WTC11 (cell line): ENCODE results near the gene GALNTL6. TPM values are rescaled to one million over a fixed set of nuclear protein-coding genes. Genes with fewer than 3 reads are reported as not detected.

Source experiments
- ATAC-seq: fragments of 200-7000 bp; cut with Tn5 transposase; 2 replicates; pipeline ENCODE4 v1.10.0; 2021; ENCODE audit warnings: mild to moderate bottlenecking, moderate library complexity
- CTCF ChIA-PET: fragments of 300-600 bp; sonication (Branson Sonifier 250); formaldehyde crosslinking; loops from one replicate; lab custom pipeline; 2021; ENCODE audit warnings: antibody characterized with exemption; lab: Charles Lee
- POLR2A ChIA-PET: fragments of 350-600 bp; sonication (Branson Sonifier 250); formaldehyde crosslinking; loops from one replicate; lab custom pipeline; 2021; ENCODE audit warnings: antibody characterized with exemption; lab: Charles Lee
- DNase-seq: peaks from one replicate; pipeline ENCODE4 v3.0.0; 2021; ENCODE audit warnings: low spot score
- H3K27ac Mint-ChIP-seq: 2 replicates; pipeline ENCODE4 v1.8.0; 2021; ENCODE audit warnings: mixed read lengths
- H3K27me3 Mint-ChIP-seq: 2 replicates; pipeline ENCODE4 v1.8.0; 2021; ENCODE audit warnings: low read depth, mild to moderate bottlenecking, moderate library complexity, mixed read lengths
- H3K36me3 Mint-ChIP-seq: 2 replicates; pipeline ENCODE4 v1.8.0; 2021; ENCODE audit warnings: mixed read lengths
- H3K4me1 Mint-ChIP-seq: 2 replicates; pipeline ENCODE4 v1.8.0; 2022; ENCODE audit warnings: mixed read lengths
- H3K4me3 Mint-ChIP-seq: 2 replicates; pipeline ENCODE4 v1.8.0; 2021; ENCODE audit warnings: mild to moderate bottlenecking, moderate library complexity, mixed read lengths
- H3K9me3 Mint-ChIP-seq: 2 replicates; pipeline ENCODE4 v1.8.0; 2021; ENCODE audit warnings: mixed read lengths
- CBFB ChIP-seq: sonication (generic); formaldehyde crosslinking; IDR thresholded peaks from 2 replicates; pipeline ENCODE4 v1.8.1; 2022; ENCODE audit warnings: mild to moderate bottlenecking, low read depth, missing genetic modification reagents
- CREM ChIP-seq: sonication (generic); formaldehyde crosslinking; IDR thresholded peaks from 2 replicates; pipeline ENCODE4 v1.8.1; 2022; ENCODE audit warnings: mild to moderate bottlenecking, missing genetic modification reagents, moderate library complexity
- ETV6 ChIP-seq: sonication (generic); formaldehyde crosslinking; IDR thresholded peaks from 2 replicates; pipeline ENCODE4 v1.8.1; 2022; ENCODE audit warnings: mild to moderate bottlenecking, missing genetic modification reagents
- FOXJ3 ChIP-seq: sonication (generic); formaldehyde crosslinking; IDR thresholded peaks from 2 replicates; pipeline ENCODE4 v1.9.0; 2021; ENCODE audit warnings: missing genetic modification reagents, mild to moderate bottlenecking, borderline replicate concordance
- GABPB1 ChIP-seq: sonication (generic); formaldehyde crosslinking; IDR thresholded peaks from 2 replicates; pipeline ENCODE4 v1.8.1; 2023; ENCODE audit warnings: mild to moderate bottlenecking, missing genetic modification reagents
- NFYB ChIP-seq: sonication (generic); formaldehyde crosslinking; conservative IDR thresholded peaks from 2 replicates; pipeline ENCODE4 v1.8.0; 2022; ENCODE audit warnings: low read depth, missing genetic modification reagents
- PRRX2 ChIP-seq: fragments of 250-450 bp; sonication (Bioruptor Pico); IDR thresholded peaks from 2 replicates; pipeline ENCODE4 v1.8.0; 2021; ENCODE audit warnings: mild to moderate bottlenecking
- RORB ChIP-seq: fragments of 250-450 bp; sonication (Bioruptor Pico); IDR thresholded peaks from 2 replicates; pipeline ENCODE4 v1.9.0; 2021; ENCODE audit warnings: mild to moderate bottlenecking
- SP1 ChIP-seq: sonication (generic); formaldehyde crosslinking; conservative IDR thresholded peaks from 2 replicates; pipeline ENCODE4 v1.8.1; 2022; ENCODE audit warnings: missing genetic modification reagents
- TEAD1 ChIP-seq: sonication (generic); formaldehyde crosslinking; IDR thresholded peaks from 2 replicates; pipeline ENCODE4 v1.8.0; 2022; ENCODE audit warnings: mild to moderate bottlenecking, missing genetic modification reagents
- total RNA-seq: library from RNA; stranded (reverse); gene quantifications from 3 replicates; pipeline ENCODE4 v1.2.3, GENCODE V29; 2021
- TF ChIP-seq, protein P1 (sequence below): sonication (generic); formaldehyde crosslinking; IDR thresholded peaks from 2 replicates; pipeline ENCODE4 v1.8.1; 2023; ENCODE audit warnings: mild to moderate bottlenecking, missing genetic modification reagents
- TF ChIP-seq, protein P2 (sequence below): sonication (generic); formaldehyde crosslinking; IDR thresholded peaks from 2 replicates; pipeline ENCODE4 v1.8.0; 2022; ENCODE audit warnings: mild to moderate bottlenecking, missing genetic modification reagents
- TF ChIP-seq, protein P3 (sequence below): sonication (generic); formaldehyde crosslinking; IDR thresholded peaks from 2 replicates; pipeline ENCODE4 v1.8.0; 2022; ENCODE audit warnings: mild to moderate bottlenecking, missing genetic modification reagents
- TF ChIP-seq, protein P4 (sequence below): sonication (generic); formaldehyde crosslinking; IDR thresholded peaks from 2 replicates; pipeline ENCODE4 v1.8.0; 2022; ENCODE audit warnings: missing genetic modification reagents
- TF ChIP-seq, protein P5 (sequence below): sonication (generic); formaldehyde crosslinking; IDR thresholded peaks from 2 replicates; pipeline ENCODE4 v1.8.1; 2022; ENCODE audit warnings: low read depth, missing genetic modification reagents, borderline replicate concordance
- TF ChIP-seq, protein P6 (sequence below): fragments of 250-450 bp; sonication (Bioruptor Pico); IDR thresholded peaks from 2 replicates; pipeline ENCODE4 v1.9.0; 2021; ENCODE audit warnings: moderate library complexity, mild to moderate bottlenecking, inconsistent platforms, borderline replicate concordance

Gene GALNTL6
- total RNA-seq, 1 experiment from 2014 or later, result 0.24 TPM

DNA sequence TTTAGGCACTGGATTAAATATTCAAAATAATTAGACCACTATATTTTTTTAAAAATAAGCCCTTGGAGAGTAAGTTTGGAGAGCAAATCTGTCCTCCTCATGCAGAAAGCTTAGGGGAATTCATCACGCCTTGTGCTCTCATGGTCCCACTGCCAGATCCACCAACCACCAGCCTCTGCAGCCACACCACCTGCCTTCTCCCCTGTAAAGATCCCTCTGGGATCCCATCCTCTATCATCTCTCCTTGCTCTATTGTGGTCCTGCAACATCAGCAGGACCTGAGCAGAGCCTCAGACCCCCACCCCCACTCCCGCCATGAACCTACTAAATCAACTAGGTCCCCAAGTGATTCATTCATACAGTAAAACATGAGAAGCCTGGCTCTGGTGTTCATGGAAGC is 872.8 kb downstream of the GALNTL6 start:
- CTCF ChIA-PET, result no interaction called here
- no peaks in the 10 kb centered on the region for H3K27me3 Mint-ChIP-seq
- peaks cover 4% of the 10 kb centered on the region for H3K36me3 Mint-ChIP-seq

DNA sequence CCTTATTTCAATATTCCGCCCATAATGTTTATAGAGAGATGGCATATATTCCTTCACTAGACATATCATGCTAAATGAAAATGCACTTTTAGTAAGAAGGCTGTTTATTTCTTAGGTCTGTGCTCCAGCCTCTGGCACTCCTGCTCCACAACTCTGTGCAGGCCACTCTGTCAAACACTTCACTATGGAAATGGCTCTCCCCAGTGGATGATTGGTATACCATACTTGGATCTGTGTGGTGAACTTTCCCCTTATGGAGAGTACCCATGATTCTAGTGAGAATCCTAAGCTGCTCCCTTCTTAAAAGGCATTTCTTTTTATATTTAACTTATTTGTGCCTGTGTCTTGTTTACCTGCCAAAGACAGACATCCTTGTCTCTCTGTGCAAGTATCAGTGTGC is 875.3 kb downstream of the GALNTL6 start:
- no peak for TF ChIP-seq TEAD1 (CRISPR knock-in tag)
- no peak for TF ChIP-seq FOXJ3 (CRISPR knock-in tag)
- no peak for TF ChIP-seq NFYB (CRISPR knock-in tag)
- TF ChIP-seq, protein P1, sequence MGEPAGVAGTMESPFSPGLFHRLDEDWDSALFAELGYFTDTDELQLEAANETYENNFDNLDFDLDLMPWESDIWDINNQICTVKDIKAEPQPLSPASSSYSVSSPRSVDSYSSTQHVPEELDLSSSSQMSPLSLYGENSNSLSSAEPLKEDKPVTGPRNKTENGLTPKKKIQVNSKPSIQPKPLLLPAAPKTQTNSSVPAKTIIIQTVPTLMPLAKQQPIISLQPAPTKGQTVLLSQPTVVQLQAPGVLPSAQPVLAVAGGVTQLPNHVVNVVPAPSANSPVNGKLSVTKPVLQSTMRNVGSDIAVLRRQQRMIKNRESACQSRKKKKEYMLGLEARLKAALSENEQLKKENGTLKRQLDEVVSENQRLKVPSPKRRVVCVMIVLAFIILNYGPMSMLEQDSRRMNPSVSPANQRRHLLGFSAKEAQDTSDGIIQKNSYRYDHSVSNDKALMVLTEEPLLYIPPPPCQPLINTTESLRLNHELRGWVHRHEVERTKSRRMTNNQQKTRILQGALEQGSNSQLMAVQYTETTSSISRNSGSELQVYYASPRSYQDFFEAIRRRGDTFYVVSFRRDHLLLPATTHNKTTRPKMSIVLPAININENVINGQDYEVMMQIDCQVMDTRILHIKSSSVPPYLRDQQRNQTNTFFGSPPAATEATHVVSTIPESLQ (CRISPR knock-in tag), result no peak
- TF ChIP-seq, protein P2, sequence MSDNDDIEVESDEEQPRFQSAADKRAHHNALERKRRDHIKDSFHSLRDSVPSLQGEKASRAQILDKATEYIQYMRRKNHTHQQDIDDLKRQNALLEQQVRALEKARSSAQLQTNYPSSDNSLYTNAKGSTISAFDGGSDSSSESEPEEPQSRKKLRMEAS (CRISPR knock-in tag), result no peak
- TF ChIP-seq, protein P3, sequence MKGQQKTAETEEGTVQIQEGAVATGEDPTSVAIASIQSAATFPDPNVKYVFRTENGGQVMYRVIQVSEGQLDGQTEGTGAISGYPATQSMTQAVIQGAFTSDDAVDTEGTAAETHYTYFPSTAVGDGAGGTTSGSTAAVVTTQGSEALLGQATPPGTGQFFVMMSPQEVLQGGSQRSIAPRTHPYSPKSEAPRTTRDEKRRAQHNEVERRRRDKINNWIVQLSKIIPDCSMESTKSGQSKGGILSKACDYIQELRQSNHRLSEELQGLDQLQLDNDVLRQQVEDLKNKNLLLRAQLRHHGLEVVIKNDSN (CRISPR knock-in tag), result no peak
- TF ChIP-seq SP1 (CRISPR knock-in tag), result no peak
- TF ChIP-seq PRRX2 (CRISPR knock-in tag), result no peak
- TF ChIP-seq, protein P4, sequence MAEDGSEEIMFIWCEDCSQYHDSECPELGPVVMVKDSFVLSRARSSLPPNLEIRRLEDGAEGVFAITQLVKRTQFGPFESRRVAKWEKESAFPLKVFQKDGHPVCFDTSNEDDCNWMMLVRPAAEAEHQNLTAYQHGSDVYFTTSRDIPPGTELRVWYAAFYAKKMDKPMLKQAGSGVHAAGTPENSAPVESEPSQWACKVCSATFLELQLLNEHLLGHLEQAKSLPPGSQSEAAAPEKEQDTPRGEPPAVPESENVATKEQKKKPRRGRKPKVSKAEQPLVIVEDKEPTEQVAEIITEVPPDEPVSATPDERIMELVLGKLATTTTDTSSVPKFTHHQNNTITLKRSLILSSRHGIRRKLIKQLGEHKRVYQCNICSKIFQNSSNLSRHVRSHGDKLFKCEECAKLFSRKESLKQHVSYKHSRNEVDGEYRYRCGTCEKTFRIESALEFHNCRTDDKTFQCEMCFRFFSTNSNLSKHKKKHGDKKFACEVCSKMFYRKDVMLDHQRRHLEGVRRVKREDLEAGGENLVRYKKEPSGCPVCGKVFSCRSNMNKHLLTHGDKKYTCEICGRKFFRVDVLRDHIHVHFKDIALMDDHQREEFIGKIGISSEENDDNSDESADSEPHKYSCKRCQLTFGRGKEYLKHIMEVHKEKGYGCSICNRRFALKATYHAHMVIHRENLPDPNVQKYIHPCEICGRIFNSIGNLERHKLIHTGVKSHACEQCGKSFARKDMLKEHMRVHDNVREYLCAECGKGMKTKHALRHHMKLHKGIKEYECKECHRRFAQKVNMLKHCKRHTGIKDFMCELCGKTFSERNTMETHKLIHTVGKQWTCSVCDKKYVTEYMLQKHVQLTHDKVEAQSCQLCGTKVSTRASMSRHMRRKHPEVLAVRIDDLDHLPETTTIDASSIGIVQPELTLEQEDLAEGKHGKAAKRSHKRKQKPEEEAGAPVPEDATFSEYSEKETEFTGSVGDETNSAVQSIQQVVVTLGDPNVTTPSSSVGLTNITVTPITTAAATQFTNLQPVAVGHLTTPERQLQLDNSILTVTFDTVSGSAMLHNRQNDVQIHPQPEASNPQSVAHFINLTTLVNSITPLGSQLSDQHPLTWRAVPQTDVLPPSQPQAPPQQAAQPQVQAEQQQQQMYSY (CRISPR knock-in tag), result no peak
- no peak for TF ChIP-seq RORB (CRISPR knock-in tag)
- TF ChIP-seq CBFB (CRISPR knock-in tag), result no peak
- Mint-ChIP-seq H3K27ac (no peak overlapping the region), H3K4me3 (no peak overlapping the region), H3K9me3 (peaks cover 26% of the 10 kb centered on the region), H3K36me3 (peaks cover 13% of the 10 kb centered on the region), H3K27me3 (no peaks in the 10 kb centered on the region; the same call in 1 of the 2 replicates), H3K4me1 (no peaks in the 10 kb centered on the region)
- CTCF ChIA-PET, result interaction anchor here (0.6 kb wide), 2 partner anchors 59 to 205 kb away, joined by 3 to 4 read pairs; no protein-coding TSS in a partner anchor
- no peak for DNase-seq
- POLR2A ChIA-PET, result no interaction called here
- peak; percentile 63 for ATAC-seq

More for the DNA sequence above, 872.8 kb downstream of the GALNTL6 start:
- H3K9me3 Mint-ChIP-seq, result peaks cover 6% of the 10 kb centered on the region
- POLR2A ChIA-PET, result no interaction called here
- ATAC-seq (no peak), DNase-seq (no peak)
- no peak overlapping the region for H3K4me3 Mint-ChIP-seq
- H3K4me1 Mint-ChIP-seq, result no peaks in the 10 kb centered on the region
- H3K27ac Mint-ChIP-seq, result no peak overlapping the region
- no peak for TF ChIP-seq CREM (CRISPR knock-in tag)
- TF ChIP-seq SP1 (CRISPR knock-in tag), result no peak
- TF ChIP-seq, protein P5, sequence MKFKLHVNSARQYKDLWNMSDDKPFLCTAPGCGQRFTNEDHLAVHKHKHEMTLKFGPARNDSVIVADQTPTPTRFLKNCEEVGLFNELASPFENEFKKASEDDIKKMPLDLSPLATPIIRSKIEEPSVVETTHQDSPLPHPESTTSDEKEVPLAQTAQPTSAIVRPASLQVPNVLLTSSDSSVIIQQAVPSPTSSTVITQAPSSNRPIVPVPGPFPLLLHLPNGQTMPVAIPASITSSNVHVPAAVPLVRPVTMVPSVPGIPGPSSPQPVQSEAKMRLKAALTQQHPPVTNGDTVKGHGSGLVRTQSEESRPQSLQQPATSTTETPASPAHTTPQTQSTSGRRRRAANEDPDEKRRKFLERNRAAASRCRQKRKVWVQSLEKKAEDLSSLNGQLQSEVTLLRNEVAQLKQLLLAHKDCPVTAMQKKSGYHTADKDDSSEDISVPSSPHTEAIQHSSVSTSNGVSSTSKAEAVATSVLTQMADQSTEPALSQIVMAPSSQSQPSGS (CRISPR knock-in tag), result no peak
- no peak for TF ChIP-seq ETV6 (CRISPR knock-in tag)
- TF ChIP-seq, protein P6, sequence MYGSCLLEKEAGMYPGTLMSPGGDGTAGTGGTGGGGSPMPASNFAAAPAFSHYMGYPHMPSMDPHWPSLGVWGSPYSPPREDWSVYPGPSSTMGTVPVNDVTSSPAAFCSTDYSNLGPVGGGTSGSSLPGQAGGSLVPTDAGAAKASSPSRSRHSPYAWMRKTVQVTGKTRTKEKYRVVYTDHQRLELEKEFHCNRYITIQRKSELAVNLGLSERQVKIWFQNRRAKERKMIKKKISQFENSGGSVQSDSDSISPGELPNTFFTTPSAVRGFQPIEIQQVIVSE (CRISPR knock-in tag), result no peak
- TF ChIP-seq GABPB1 (CRISPR knock-in tag), result no peak
